ENCODE results near the gene CD79B. TPM values are rescaled to one million over a fixed set of nuclear protein-coding genes. Genes with fewer than 3 reads are reported as not detected.

Gene CD79B
- total and polyA plus RNA-seq, 9 donors, result 1.8 to 4.3 (median 2.5) TPM

GRCh38 chr17:63933598-63933997, 1.5 kb upstream of the CD79B start:
- Histone ChIP-seq H3K27ac (ENCODE audit: low read length) (no peak overlapping the region), H3K4me3 (ENCODE audit: low read length) (no peak overlapping the region), H3K4me1 (ENCODE audit: control insufficient read depth, insufficient read depth, low read length) (peaks cover 42% of the 10 kb centered on the region), H3K36me3 (ENCODE audit: control insufficient read depth, insufficient read depth, low read length) (no peaks in the 10 kb centered on the region), H3K9me3 (replicated peaks; ENCODE audit: control insufficient read depth, low read depth, low read length) (no peaks in the 10 kb centered on the region), H3K27me3 (ENCODE audit: control insufficient read depth, insufficient read depth, low read length) (no peaks in the 10 kb centered on the region)
- 40% methylated on average over 7 of the region's 8 CpGs for WGBS (ENCODE audit: insufficient coverage)
- peak; percentile 30 for DNase-seq

- no peak overlapping the region for H3K27ac ChIP-seq (ENCODE audit: low read length)
- no peaks in the 10 kb centered on the region for H3K27me3 ChIP-seq (ENCODE audit: control insufficient read depth, insufficient read depth, low read length)
- no peaks in the 10 kb centered on the region for H3K9me3 ChIP-seq (replicated peaks; ENCODE audit: control insufficient read depth, low read depth, low read length)
- no peak overlapping the region for H3K4me3 ChIP-seq (ENCODE audit: low read length)
- peaks cover 38% of the 10 kb centered on the region for H3K4me1 ChIP-seq (ENCODE audit: control insufficient read depth, insufficient read depth, low read length)
- no peaks in the 10 kb centered on the region for H3K36me3 ChIP-seq (ENCODE audit: control insufficient read depth, insufficient read depth, low read length)
- no peak for DNase-seq
- 77% methylated on average over 4 of the region's 4 CpGs for WGBS (ENCODE audit: insufficient coverage)
Measured at GRCh38 chr17:63932721-63933120, 590 bp upstream of the CD79B start.

- H3K4me1 ChIP-seq (ENCODE audit: control insufficient read depth, insufficient read depth, low read length), result peaks cover 40% of the 10 kb centered on the region
- H3K36me3 ChIP-seq (ENCODE audit: control insufficient read depth, insufficient read depth, low read length), result no peaks in the 10 kb centered on the region
- H3K4me3 ChIP-seq (ENCODE audit: low read length), result no peak overlapping the region
- DNase-seq, result peak; percentile 49
- H3K9me3 ChIP-seq (replicated peaks; ENCODE audit: control insufficient read depth, low read depth, low read length), result no peaks in the 10 kb centered on the region
- 64% methylated on average over 4 of the region's 16 CpGs for WGBS (ENCODE audit: insufficient coverage)
- no peaks in the 10 kb centered on the region for H3K27me3 ChIP-seq (ENCODE audit: control insufficient read depth, insufficient read depth, low read length)
- peak overlapping the region; percentile 13 for H3K27ac ChIP-seq (ENCODE audit: low read length)
Measured at GRCh38 chr17:63930951-63931575, 1.1 kb downstream of the CD79B start.

GRCh38 chr17:63929860-63930766, 2.0 kb downstream of the CD79B start:
- Histone ChIP-seq H3K4me1 (ENCODE audit: control insufficient read depth, insufficient read depth, low read length) (peaks cover 40% of the 10 kb centered on the region), H3K36me3 (ENCODE audit: control insufficient read depth, insufficient read depth, low read length) (no peaks in the 10 kb centered on the region), H3K27me3 (ENCODE audit: control insufficient read depth, insufficient read depth, low read length) (no peaks in the 10 kb centered on the region), H3K4me3 (ENCODE audit: low read length) (no peak overlapping the region), H3K27ac (ENCODE audit: low read length) (peak overlapping the region; percentile 47), H3K9me3 (replicated peaks; ENCODE audit: control insufficient read depth, low read depth, low read length) (no peaks in the 10 kb centered on the region)
- WGBS (ENCODE audit: insufficient coverage), result 67% methylated on average over 22 of the region's 24 CpGs
- DNase-seq, result peak; percentile 69

GRCh38 chr17:63928966-63929695, 3.0 kb downstream of the CD79B start:
- Histone ChIP-seq H3K9me3 (replicated peaks; ENCODE audit: control insufficient read depth, low read depth, low read length) (no peaks in the 10 kb centered on the region), H3K4me3 (ENCODE audit: low read length) (no peak overlapping the region), H3K27me3 (ENCODE audit: control insufficient read depth, insufficient read depth, low read length) (no peaks in the 10 kb centered on the region), H3K27ac (ENCODE audit: low read length) (no peak overlapping the region), H3K36me3 (ENCODE audit: control insufficient read depth, insufficient read depth, low read length) (no peaks in the 10 kb centered on the region), H3K4me1 (ENCODE audit: control insufficient read depth, insufficient read depth, low read length) (peaks cover 33% of the 10 kb centered on the region)
- no peak for DNase-seq
- WGBS (ENCODE audit: insufficient coverage), result 90% methylated on average over 5 of the region's 10 CpGs

GRCh38 chr17:63928172-63928666, 3.9 kb downstream of the CD79B start:
- Histone ChIP-seq H3K36me3 (ENCODE audit: control insufficient read depth, insufficient read depth, low read length) (no peaks in the 10 kb centered on the region), H3K4me3 (ENCODE audit: low read length) (no peak overlapping the region), H3K4me1 (ENCODE audit: control insufficient read depth, insufficient read depth, low read length) (peaks cover 31% of the 10 kb centered on the region), H3K27ac (ENCODE audit: low read length) (no peak overlapping the region), H3K27me3 (ENCODE audit: control insufficient read depth, insufficient read depth, low read length) (no peaks in the 10 kb centered on the region), H3K9me3 (replicated peaks; ENCODE audit: control insufficient read depth, low read depth, low read length) (no peaks in the 10 kb centered on the region)
- WGBS (ENCODE audit: insufficient coverage), result 88% methylated on average over 6 of the region's 10 CpGs
- no peak for DNase-seq

GRCh38 chr17:63927464-63928171, 4.5 kb downstream of the CD79B start:
- WGBS (ENCODE audit: insufficient coverage), result 20% methylated on average over 3 of the region's 8 CpGs
- H3K4me3 ChIP-seq (ENCODE audit: low read length), result no peak overlapping the region

DNA sequence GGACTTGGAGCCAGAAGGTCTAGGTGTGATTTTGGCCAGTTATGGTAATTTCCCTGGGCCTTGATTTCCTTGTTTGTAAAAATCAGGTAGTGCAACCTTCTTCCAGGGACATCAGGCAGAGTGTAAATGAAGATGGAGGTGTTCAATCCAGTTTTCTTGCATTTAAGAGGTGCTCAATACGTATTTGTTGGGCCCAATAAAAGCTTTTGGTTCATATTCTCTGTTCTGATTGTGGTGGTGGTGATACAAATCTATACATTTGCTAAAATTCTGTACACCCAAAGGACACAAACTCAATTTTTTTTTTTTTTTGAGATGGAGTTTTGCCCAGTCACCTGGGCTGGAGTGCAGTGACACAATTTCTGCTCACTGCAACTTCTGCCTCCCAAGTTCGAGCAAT, 6.0 kb downstream of the CD79B start:
- Histone ChIP-seq H3K27me3 (ENCODE audit: control insufficient read depth, insufficient read depth, low read length) (no peaks in the 10 kb centered on the region), H3K4me1 (ENCODE audit: control insufficient read depth, insufficient read depth, low read length) (peaks cover 16% of the 10 kb centered on the region), H3K4me3 (ENCODE audit: low read length) (no peak overlapping the region), H3K36me3 (ENCODE audit: control insufficient read depth, insufficient read depth, low read length) (no peaks in the 10 kb centered on the region), H3K27ac (ENCODE audit: low read length) (no peak overlapping the region), H3K9me3 (replicated peaks; ENCODE audit: control insufficient read depth, low read depth, low read length) (no peaks in the 10 kb centered on the region)
- WGBS (ENCODE audit: insufficient coverage), result no CpG with 5 or more reads among the region's 2 CpGs
- DNase-seq, result no peak

More at GRCh38 chr17:63927464-63928171, 4.5 kb downstream of the CD79B start:
- Histone ChIP-seq H3K36me3 (ENCODE audit: control insufficient read depth, insufficient read depth, low read length) (no peaks in the 10 kb centered on the region), H3K27me3 (ENCODE audit: control insufficient read depth, insufficient read depth, low read length) (no peaks in the 10 kb centered on the region), H3K27ac (ENCODE audit: low read length) (no peak overlapping the region), H3K4me1 (ENCODE audit: control insufficient read depth, insufficient read depth, low read length) (peaks cover 30% of the 10 kb centered on the region), H3K9me3 (replicated peaks; ENCODE audit: control insufficient read depth, low read depth, low read length) (no peaks in the 10 kb centered on the region)
- no peak for DNase-seq

GRCh38 chr17:63925615-63926014, 6.5 kb downstream of the CD79B start:
- H3K36me3 ChIP-seq (ENCODE audit: control insufficient read depth, insufficient read depth, low read length), result no peaks in the 10 kb centered on the region
- H3K27ac ChIP-seq (ENCODE audit: low read length), result no peak overlapping the region
- no peak overlapping the region for H3K4me3 ChIP-seq (ENCODE audit: low read length)
- peaks cover 11% of the 10 kb centered on the region for H3K4me1 ChIP-seq (ENCODE audit: control insufficient read depth, insufficient read depth, low read length)
- no peak for DNase-seq
- no peaks in the 10 kb centered on the region for H3K27me3 ChIP-seq (ENCODE audit: control insufficient read depth, insufficient read depth, low read length)
- H3K9me3 ChIP-seq (replicated peaks; ENCODE audit: control insufficient read depth, low read depth, low read length), result no peaks in the 10 kb centered on the region
- WGBS (ENCODE audit: insufficient coverage), result 95% methylated on average over 4 of the region's 5 CpGs
